SK-N-MC (cell line): ENCODE measurements around the gene TASL.

ENCODE experiments used
- DNase-seq: peaks from one replicate; pipeline ENCODE4 v3.0.0-alpha.2; 2011; ENCODE audit warnings: low read depth, low spot score
- H3K27ac ChIP-seq: fragments of 200-600 bp; sonication (generic); 2 replicates; pipeline ENCODE4 v1.5.1; 2016; ENCODE audit warnings: mixed run types
- H3K36me3 ChIP-seq: fragments of 200-600 bp; sonication (generic); 2 replicates; pipeline ENCODE4 v1.6.1; 2017; ENCODE audit warnings: antibody characterized with exemption, low read length, mixed read lengths; ENCODE audit not compliant: insufficient read depth
- H3K4me3 ChIP-seq: fragments of 200-600 bp; sonication (generic); 2 replicates; pipeline ENCODE4 v1.5.1; 2016
- H3K9ac ChIP-seq: fragments of 200-600 bp; sonication (generic); 2 replicates; pipeline ENCODE4 v1.8.0; 2017; ENCODE audit warnings: mixed run types, mixed read lengths; ENCODE audit not compliant: insufficient read length
- H3K9me3 ChIP-seq: fragments of 200-600 bp; sonication (generic); 2 replicates; pipeline ENCODE4 v1.6.1; 2017; ENCODE audit warnings: low read depth, mild to moderate bottlenecking, antibody characterized with exemption, low read length, moderate library complexity, mixed read lengths
- EZH2 ChIP-seq: fragments of 200-600 bp; sonication (generic); IDR thresholded peaks from one replicate; pipeline ENCODE4 v1.6.1; 2017; ENCODE audit warnings: antibody characterized with exemption
- FOXP2 ChIP-seq: optimal IDR thresholded peaks from 2 replicates; pipeline ENCODE3; 2011; ENCODE audit warnings: mild to moderate bottlenecking, moderate library complexity; ENCODE audit not compliant: insufficient read depth; ENCODE audit errors: extremely low read length, control extremely low read depth
- POLR2AphosphoS5 ChIP-seq: IDR thresholded peaks from 2 replicates; pipeline ENCODE4 v1.6.1; 2012; ENCODE audit warnings: mild to moderate bottlenecking, low read depth, low read length, borderline replicate concordance

The TASL gene

GRCh38 chrX:30589146-30589888 is 11.8 kb upstream of the TASL start:
- Histone ChIP-seq H3K9me3 (no peaks in the 10 kb centered on the region), H3K9ac (no peak overlapping the region), H3K27ac (no peak overlapping the region), H3K4me3 (no peak overlapping the region), H3K36me3 (no peaks in the 10 kb centered on the region)
- TF ChIP-seq FOXP2 (no peak), EZH2 (no peak), POLR2AphosphoS5 (no peak)
- DNase-seq = no peak

- TF ChIP-seq EZH2 (no peak), FOXP2 (no peak)
- Histone ChIP-seq H3K36me3 (no peaks in the 10 kb centered on the region), H3K9ac (no peak overlapping the region), H3K4me3 (no peak overlapping the region), H3K27ac (no peak overlapping the region), H3K9me3 (no peaks in the 10 kb centered on the region)
- DNase-seq = no peak
These were observed 8.9 kb upstream of the TASL start for GRCh38 chrX:30586516-30586915.

DNA sequence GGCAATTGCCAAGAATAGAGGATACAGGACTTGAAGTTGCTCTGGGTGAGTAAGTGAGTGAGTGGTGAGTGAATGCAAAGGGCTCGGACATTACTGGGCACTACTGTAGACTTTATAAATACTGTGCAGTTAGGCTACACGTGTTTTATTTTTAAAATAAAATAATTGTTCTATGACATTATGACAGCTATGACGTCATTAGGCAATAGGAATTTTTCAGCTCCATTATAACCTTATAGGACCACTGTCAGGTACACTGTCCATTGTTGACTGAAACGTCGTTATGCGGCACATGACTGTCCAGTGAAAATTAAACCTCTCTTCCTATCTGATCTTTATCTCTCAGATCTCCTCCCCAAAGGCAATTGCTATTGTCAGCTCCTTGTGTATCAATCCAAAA is 5.1 kb upstream of the TASL start:
- Histone ChIP-seq H3K4me3 (no peak overlapping the region), H3K9ac (no peak overlapping the region), H3K9me3 (no peaks in the 10 kb centered on the region), H3K36me3 (no peaks in the 10 kb centered on the region), H3K27ac (no peak overlapping the region)
- no peak for TF ChIP-seq POLR2AphosphoS5
- no peak for TF ChIP-seq FOXP2
- TF ChIP-seq EZH2 = no peak
- no peak for DNase-seq

GRCh38 chrX:30580641-30581040 is 3.1 kb upstream of the TASL start:
- Histone ChIP-seq H3K4me3 (no peak overlapping the region), H3K9me3 (no peaks in the 10 kb centered on the region), H3K27ac (no peak overlapping the region), H3K9ac (no peak overlapping the region), H3K36me3 (no peaks in the 10 kb centered on the region)
- DNase-seq = no peak
- TF ChIP-seq POLR2AphosphoS5 (no peak), EZH2 (no peak), FOXP2 (no peak)

GRCh38 chrX:30576881-30577280 is 685 bp downstream of the TASL start:
- H3K9ac ChIP-seq = no peak overlapping the region
- H3K4me3 ChIP-seq = no peak overlapping the region
- H3K27ac ChIP-seq = no peak overlapping the region
- H3K9me3 ChIP-seq = no peaks in the 10 kb centered on the region
- TF ChIP-seq FOXP2 = no peak
- TF ChIP-seq EZH2 = no peak
- TF ChIP-seq POLR2AphosphoS5 = no peak
- no peaks in the 10 kb centered on the region for H3K36me3 ChIP-seq
- no peak for DNase-seq

GRCh38 chrX:30573125-30573524 is 4.4 kb downstream of the TASL start:
- Histone ChIP-seq H3K9ac (no peak overlapping the region), H3K9me3 (no peaks in the 10 kb centered on the region), H3K36me3 (no peaks in the 10 kb centered on the region), H3K4me3 (no peak overlapping the region), H3K27ac (no peak overlapping the region)
- TF ChIP-seq POLR2AphosphoS5 (no peak), EZH2 (no peak), FOXP2 (no peak)
- DNase-seq = no peak

GRCh38 chrX:30572678-30573077 is 4.9 kb downstream of the TASL start:
- Histone ChIP-seq H3K27ac (no peak overlapping the region), H3K36me3 (no peaks in the 10 kb centered on the region), H3K9ac (no peak overlapping the region), H3K9me3 (no peaks in the 10 kb centered on the region), H3K4me3 (no peak overlapping the region)
- DNase-seq = no peak
- TF ChIP-seq EZH2 = no peak
- no peak for TF ChIP-seq FOXP2
- TF ChIP-seq POLR2AphosphoS5 = no peak

- no peak overlapping the region for H3K27ac ChIP-seq
- no peak for TF ChIP-seq EZH2
- DNase-seq = no peak
- H3K9me3 ChIP-seq = no peaks in the 10 kb centered on the region
- H3K9ac ChIP-seq = no peak overlapping the region
- no peak overlapping the region for H3K4me3 ChIP-seq
- H3K36me3 ChIP-seq = no peaks in the 10 kb centered on the region
These were observed 5.6 kb downstream of the TASL start for GRCh38 chrX:30572004-30572403.

DNA sequence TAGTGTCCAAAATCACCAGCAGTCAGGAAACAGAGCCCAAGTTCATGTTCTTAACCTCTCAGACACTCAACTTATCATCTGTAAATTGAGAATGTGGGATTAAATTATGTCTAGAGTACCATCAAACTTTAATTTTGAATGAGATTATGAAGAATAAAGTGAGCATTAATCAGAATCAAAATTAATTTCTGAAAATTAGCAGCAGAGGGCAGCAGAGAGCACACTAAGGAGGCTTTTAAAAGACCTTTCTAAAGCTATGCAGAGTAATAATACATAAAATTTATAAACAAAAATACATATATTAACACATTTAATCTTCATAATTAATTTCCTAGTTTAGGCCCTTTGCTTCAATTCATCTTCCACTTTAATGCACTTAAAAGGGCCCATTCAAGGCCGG is 7.1 kb downstream of the TASL start:
- Histone ChIP-seq H3K4me3 (no peak overlapping the region), H3K9me3 (no peaks in the 10 kb centered on the region), H3K9ac (no peak overlapping the region), H3K27ac (no peak overlapping the region), H3K36me3 (no peaks in the 10 kb centered on the region)
- TF ChIP-seq EZH2 (no peak), FOXP2 (no peak), POLR2AphosphoS5 (no peak)
- no peak for DNase-seq
